Stimulated activated CD4-positive, alpha-beta T cell treated with anti-CD3 and anti-CD28 coated beads, Interleukin-1b, Interleukin-23, amount 100 ng/mL, for 48 hours (primary cell): Measurements from ENCODE around the gene POU2F1.

Experiments used
- DNase-seq: peaks from one replicate; pipeline ENCODE4 v3.0.0-alpha.2; 2020

POU2F1 gene

GRCh38 chr1:167453123-167453522 lies 232.4 kb downstream of the POU2F1 start:
- DNase-seq, result no peak

GRCh38 chr1:167454304-167454893 lies 233.7 kb downstream of the POU2F1 start:
- DNase-seq, result no peak

- DNase-seq, result peak; percentile 79
These were observed 234.5 kb downstream of the POU2F1 start for GRCh38 chr1:167454894-167455785.

DNA sequence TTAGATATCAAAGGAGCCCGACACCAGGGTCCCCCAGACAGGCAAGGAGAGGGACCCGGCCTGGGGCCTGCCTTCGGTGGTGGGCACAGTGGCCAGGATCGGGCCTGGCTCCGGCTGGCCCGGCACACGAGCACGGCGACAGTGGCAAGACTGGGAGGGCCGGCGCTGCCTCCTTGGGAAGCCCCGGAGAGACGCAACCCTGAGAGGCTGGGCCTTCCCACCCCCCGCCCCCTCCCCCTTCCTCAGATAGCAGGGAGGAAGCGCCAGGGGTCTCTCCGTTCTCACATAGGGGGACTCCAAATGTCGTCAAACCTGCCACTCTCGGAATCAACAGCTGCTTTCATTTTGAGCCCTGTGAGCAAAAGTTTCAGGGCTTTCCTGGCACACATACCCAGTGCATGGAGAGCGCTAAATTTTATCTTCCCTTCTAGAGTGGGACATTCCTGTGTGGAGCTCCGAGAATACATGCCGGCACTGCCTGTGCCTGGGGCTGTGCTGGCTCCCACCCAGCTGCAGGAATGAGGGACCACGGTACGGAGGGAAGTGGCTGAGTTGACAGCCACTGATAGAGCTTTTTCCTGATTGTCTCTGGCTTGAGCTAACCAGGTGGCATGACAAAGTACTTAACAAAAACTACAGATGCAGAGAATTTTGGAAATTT lies 235.2 kb downstream of the POU2F1 start:
- DNase-seq, result peak; percentile 49

DNA sequence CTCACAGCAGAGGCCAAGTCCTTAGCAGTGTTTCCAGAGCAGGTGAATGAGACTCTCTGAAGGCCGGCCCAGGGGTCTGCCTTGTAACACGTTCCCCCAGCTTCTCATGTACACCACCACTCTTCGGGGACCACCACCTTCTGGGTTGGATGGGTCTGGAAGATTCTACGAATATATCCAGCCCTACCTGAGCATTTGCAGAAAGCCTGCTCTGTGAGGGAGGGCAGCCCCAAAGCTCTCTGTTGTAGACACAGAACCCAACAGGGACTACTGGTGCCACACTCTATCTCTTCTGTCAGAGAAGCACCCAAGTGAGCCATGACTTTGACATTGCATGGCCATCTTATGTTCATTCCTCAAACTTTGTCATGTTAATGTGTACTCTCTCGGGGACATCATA lies 235.8 kb downstream of the POU2F1 start:
- no peak for DNase-seq

DNA sequence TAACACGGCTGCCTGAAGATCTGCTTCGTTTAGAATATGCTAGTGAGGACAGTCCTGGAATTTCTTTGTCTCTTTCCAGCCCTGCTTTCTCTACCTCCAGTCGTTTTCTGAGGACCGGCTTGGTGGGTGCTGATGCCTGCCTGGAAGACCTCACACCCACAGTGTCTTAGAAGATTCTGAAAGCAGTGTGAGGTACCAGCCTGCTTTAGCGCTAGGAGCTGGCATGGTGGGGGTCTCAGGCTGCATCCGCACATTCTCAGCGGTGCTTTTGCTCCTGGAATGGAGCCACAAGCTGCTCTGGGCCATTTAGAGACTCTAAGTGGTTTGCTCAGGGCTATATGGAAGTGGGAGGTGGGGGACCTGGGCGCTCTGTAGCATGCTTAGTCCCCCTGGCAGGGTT lies 236.2 kb downstream of the POU2F1 start:
- no peak for DNase-seq

GRCh38 chr1:167457936-167458584 lies 237.4 kb downstream of the POU2F1 start:
- DNase-seq, result no peak

DNA sequence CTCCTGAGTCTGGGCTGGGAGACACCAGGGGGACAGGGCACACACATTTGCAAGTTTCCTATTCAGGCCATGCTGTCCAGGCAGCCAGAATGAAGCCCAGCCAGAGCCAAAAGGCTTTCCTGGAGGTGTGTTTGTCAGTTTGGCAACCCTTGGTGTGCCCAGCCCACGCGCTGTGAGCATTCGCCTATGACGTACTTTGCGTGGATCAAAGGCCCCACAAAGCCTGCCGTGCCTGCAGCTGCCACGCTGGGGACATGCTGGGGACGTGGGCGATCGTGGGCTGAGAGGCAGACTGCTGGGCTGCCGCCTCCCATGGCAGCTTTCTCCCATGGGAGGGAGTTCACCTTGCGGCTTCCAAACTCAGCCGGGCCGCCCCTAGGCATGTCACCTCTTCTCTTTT lies 240.2 kb downstream of the POU2F1 start:
- peak; percentile 57 for DNase-seq

DNA sequence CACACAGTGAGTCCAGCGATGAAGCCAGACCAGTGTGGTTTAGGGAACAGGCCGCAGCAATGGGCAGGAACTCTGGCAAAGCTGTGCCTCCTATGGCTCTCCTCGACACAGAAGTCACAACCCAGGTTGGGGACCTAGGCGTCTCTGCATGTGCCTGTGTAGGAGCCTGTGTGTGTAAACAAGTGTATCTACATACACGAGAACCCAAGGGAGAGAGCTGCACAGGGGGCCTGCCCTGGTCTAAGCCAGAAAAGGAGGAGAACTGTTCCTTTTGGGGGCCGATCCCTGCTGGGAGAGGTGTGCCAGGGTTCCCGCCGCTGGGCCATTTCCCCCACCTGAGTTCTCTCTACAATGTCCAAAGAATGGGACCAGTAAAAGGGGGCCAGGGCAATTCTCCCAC lies 241.7 kb downstream of the POU2F1 start:
- DNase-seq, result no peak

GRCh38 chr1:167463080-167463479 lies 242.4 kb downstream of the POU2F1 start:
- no peak for DNase-seq

GRCh38 chr1:167463875-167464575 lies 243.3 kb downstream of the POU2F1 start:
- DNase-seq, result no peak

DNA sequence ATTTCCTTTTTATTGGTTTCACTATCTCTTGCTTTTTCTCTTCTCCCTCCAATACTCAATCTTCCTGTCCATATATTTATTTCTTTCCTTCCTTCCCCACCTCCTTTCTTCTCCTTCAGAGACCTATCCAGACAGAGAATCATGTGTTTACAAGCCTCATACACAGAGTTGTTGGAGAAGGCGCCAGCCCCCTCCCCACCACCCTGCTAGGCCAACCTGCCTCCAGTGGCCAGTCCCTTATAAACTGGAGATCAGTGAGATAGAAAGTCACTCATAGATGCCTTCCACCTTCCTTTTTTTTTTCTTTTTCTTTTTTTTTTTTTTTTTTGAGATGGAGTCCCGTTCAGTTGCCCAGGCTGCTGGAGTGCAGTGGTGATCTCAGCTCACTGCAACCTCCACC lies 244.3 kb downstream of the POU2F1 start:
- no peak for DNase-seq

DNA sequence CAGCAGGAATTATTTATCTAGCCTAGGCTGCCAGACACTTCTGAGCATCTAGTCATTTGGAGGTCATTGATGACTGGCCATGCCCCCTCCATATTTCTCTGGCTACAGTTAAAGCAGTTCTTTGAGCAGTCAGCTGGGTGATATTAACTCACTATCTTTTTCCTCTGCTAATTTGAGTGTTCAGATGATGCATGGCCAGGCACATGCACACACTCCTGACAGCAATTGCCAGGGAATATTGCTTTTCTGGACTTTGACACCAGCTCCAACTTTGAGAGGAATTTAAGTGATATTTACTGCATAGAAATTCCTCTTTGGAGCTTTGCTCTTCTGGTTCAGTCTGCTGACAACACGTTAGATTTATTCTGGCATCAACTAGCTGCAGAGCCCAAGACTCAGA lies 245.1 kb downstream of the POU2F1 start:
- no peak for DNase-seq

DNA sequence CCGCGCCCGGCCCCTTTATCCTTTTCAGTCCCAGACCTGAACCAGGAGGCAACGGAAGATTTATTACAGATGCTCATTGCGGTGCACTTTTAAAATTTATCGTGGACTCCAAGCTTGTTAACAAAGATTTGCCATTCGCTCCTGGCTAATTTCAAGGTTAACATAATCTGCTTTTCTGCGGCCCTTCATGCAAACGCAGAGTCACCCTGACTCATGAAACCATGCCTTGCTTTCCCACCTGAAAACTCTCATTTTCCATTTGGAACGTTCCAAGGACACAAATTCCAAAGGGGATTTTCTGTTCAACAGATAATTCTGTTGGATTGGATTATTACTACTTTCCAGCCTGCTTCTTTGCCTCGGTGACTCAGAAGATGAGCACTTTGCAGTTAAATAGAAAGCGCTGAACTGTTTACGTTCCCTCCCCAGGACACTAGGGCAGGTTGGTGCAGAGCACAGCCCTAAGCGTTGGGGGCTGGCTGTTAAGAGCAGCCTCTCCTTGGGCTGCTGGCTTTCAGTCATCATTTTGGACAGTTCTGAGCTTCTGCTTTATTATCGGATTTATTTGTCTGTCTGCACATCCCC lies 246.5 kb downstream of the POU2F1 start:
- no peak for DNase-seq

DNA sequence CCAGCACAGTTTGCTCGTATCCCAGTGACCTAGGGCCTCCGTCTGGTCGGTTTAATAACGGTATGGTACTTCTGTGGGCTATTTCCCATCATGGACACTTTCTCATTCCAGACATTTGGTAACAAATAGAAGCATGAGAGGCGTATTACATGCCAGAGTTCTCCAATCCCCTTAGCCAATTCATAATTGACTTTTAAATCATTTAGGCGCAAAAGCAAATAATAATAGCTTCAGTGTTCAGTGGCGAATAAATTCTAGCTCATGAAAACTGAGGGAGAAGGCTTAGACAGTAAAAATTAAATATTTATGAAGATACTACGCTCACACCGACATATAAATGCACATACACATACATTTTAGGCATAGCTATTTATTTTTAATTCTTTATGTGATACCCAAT lies 247.1 kb downstream of the POU2F1 start:
- no peak for DNase-seq

GRCh38 chr1:167469280-167469965 lies 248.7 kb downstream of the POU2F1 start:
- no peak for DNase-seq

- DNase-seq, result no peak
These were observed 250.9 kb downstream of the POU2F1 start for GRCh38 chr1:167471568-167471967.

DNA sequence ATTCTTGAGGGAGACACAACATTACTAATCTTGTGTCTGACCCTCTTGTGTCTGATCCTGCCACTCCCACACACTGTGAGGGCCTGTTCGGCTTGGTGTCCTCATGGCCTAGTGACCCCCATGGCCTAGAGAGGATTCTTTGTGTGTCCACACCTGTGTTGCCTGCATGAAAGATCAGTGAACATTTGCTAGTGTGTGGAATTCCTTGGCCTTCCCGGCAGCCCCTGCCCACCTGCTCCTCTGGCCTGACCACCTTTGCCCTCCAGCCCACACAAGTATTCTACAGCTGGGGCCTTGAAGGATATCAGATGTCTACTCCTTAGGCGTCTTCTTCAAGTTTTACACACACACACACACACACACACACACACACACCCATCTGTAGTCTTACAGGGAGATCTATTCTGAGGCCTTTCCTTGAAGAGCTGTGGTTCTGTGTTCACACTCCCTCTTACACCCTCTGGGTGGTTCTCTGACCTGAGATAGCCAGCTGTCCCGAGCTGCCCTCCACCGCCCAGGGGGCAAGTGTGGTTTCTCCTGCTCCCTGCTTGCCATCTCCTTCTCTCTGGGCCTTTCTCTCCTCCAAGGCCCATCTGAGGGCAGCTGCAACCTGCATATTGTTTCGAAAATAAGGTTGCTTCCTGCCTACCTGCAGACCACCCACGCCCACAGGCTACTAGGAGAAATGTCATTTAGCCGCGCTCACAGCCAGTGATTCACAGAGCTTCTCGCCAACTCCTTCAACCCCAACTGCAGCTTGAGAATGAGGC lies 252.3 kb downstream of the POU2F1 start:
- DNase-seq, result peak; percentile 61

DNA sequence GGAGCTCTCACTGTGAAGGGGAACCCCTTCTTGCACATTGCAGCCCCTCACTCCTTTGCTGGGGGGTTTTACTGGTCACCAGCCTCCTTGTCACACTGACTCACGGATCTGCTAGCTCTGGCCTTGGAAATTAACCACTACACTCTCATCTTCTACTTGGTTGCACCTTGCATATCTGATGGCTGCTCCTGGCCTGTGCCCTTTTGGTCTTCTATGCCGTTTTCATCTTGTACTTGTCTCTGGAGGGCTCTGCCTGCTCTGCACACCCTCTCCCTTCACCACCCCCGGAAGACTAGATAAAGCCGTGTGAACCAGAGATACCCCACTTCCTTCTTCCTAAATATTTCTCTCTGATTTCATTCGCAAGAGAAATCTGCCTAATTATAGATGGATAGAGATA lies 253.1 kb downstream of the POU2F1 start:
- DNase-seq, result no peak

DNA sequence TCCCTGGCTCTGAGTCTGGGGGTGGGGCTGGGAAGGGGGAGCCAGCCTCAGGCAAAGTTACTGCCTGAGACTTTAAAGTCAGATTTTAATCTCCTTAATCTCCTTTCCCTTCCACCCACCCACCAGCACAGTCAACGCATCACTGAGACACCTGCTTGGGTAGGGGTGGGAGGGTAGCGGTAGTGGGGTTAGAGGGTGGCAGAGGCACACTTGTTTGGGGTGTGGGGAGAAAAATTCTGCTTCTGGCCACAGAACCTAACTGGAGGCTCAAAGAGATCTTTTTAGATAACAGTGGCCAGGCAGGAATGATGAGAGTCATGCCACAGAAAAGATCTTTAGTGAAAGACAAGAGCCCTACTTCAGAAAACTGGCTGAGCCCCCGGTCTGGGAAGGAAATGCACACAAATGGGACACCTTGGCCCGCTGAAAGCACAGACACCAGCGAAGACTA lies 253.5 kb downstream of the POU2F1 start:
- peak; percentile 50 for DNase-seq

GRCh38 chr1:167476061-167476460 lies 255.4 kb downstream of the POU2F1 start:
- DNase-seq, result no peak
